PC-9 (cell line): ENCODE measurements around the gene UNC93A. TPM values are rescaled to one million over a fixed set of nuclear protein-coding genes. Genes with fewer than 3 reads are reported as not detected.
"Not testable (repeated sequence)": the region's sequence is repeated elsewhere in the genome, so short reads cannot be mapped to it uniquely, and the experiment has no call there.

Source experiments
- Bru-seq: library from RNA; stranded (reverse); fragments of 400-500 nt; gene quantifications from one replicate; lab custom pipeline; 2021; lab: Mats Ljungman, UMichigan
- BruChase-seq, 2 experiments: library from RNA; stranded (reverse); fragments of 400-500 nt; gene quantifications; one replicate each; lab custom pipeline; 2021; lab: Mats Ljungman, UMichigan
- BruUV-seq: library from RNA; stranded (reverse); fragments of 400-500 nt; replicated peaks from 2 replicates; lab custom pipeline; 2021; lab: Mats Ljungman, UMichigan
- CTCF ChIA-PET: fragments of 300-600 bp; sonication (Branson Sonifier 250); formaldehyde crosslinking; loops from one replicate; lab custom pipeline; 2022; ENCODE audit warnings: antibody characterized with exemption; lab: Charles Lee
- POLR2A ChIA-PET: fragments of 300-600 bp; sonication (Branson Sonifier 250); formaldehyde crosslinking; loops from one replicate; lab custom pipeline; 2022; ENCODE audit warnings: antibody characterized with exemption; ENCODE audit not compliant: unreplicated experiment; lab: Charles Lee
- DNase-seq, 2 experiments: peaks; one replicate each; pipeline versions ENCODE4 v3.0.0 to v3.0.0-alpha.2; 2015 to 2022; ENCODE audit warnings: mixed read lengths in 1 of 2
- H2AFZ ChIP-seq: fragments of 200-600 bp; sonication (generic); 2 replicates; pipeline ENCODE4 v1.8.1; 2017; ENCODE audit warnings: antibody characterized with exemption
- H3F3A ChIP-seq: fragments of 200-600 bp; sonication (generic); 2 replicates; pipeline ENCODE4 v1.8.1; 2017; ENCODE audit warnings: antibody characterized with exemption, mild to moderate bottlenecking, low read depth; ENCODE audit not compliant: insufficient read depth
- H3K27ac ChIP-seq: fragments of 200-600 bp; sonication (generic); 2 replicates; pipeline ENCODE4 v1.6.1; 2016; ENCODE audit warnings: mixed run types
- H3K27me3 ChIP-seq: fragments of 200-600 bp; sonication (generic); 2 replicates; pipeline ENCODE4 v1.6.1; 2016; ENCODE audit warnings: low read depth, mixed run types; ENCODE audit not compliant: insufficient read depth
- H3K36me3 ChIP-seq: fragments of 200-600 bp; sonication (generic); 2 replicates; pipeline ENCODE4 v1.6.1; 2016; ENCODE audit warnings: low read depth, mixed run types
- H3K4me1 ChIP-seq: fragments of 200-600 bp; sonication (generic); replicated peaks from 2 replicates; pipeline ENCODE4 v1.6.1; 2016; ENCODE audit warnings: mixed run types; ENCODE audit not compliant: insufficient read depth
- H3K4me2 ChIP-seq: fragments of 200-600 bp; sonication (generic); 2 replicates; pipeline ENCODE4 v1.6.1; 2017; ENCODE audit warnings: mixed run types
- H3K4me3 ChIP-seq: fragments of 200-600 bp; sonication (generic); 2 replicates; pipeline ENCODE4 v1.6.1; 2016; ENCODE audit warnings: mixed run types
- H3K79me2 ChIP-seq: fragments of 200-600 bp; sonication (generic); 2 replicates; pipeline ENCODE4 v1.6.1; 2017; ENCODE audit warnings: low read depth, mixed run types
- H3K9me2 ChIP-seq: fragments of 200-600 bp; sonication (generic); 2 replicates; pipeline ENCODE4 v1.8.1; 2017; ENCODE audit warnings: mild to moderate bottlenecking; ENCODE audit not compliant: insufficient read depth
- H3K9me3 ChIP-seq: fragments of 200-600 bp; sonication (generic); 2 replicates; pipeline ENCODE4 v1.8.1; 2016; ENCODE audit warnings: low read depth; ENCODE audit not compliant: insufficient read depth
- H4K20me1 ChIP-seq: fragments of 200-600 bp; sonication (generic); 2 replicates; pipeline ENCODE4 v1.8.1; 2017; ENCODE audit not compliant: insufficient read depth
- CTCF ChIP-seq: fragments of 200-600 bp; sonication (generic); conservative IDR thresholded peaks from 2 replicates; pipeline ENCODE4 v1.6.1; 2017; ENCODE audit warnings: mixed run types, antibody characterized with exemption, mild to moderate bottlenecking, moderate library complexity
- EZH2 ChIP-seq: fragments of 200-600 bp; sonication (generic); IDR thresholded peaks from 2 replicates; pipeline ENCODE4 v1.8.0; 2017; ENCODE audit warnings: antibody characterized with exemption, low read depth
- intact Hi-C: fragments of 100-400 bp; cut with micrococcal nuclease; formaldehyde crosslinking; loops from one replicate; pipeline ENCODE4 v1.10.0; 2022; ENCODE audit not compliant: unreplicated experiment
- long read RNA-seq: library from polyadenylated mRNA; stranded (forward); transcript quantifications from one replicate; pipeline ENCODE4 v2.0.0, GENCODE V29; 2022
- total RNA-seq: library from RNA; stranded (reverse); gene quantifications from 2 replicates; pipeline ENCODE4 v1.2.3, GENCODE V29; 2021

Gene UNC93A
- not detected in 2 replicates for total RNA-seq
- Bru-seq, nascent RNA: not detected
- not detected for BruChase-seq, experiment 1, labeled RNA remaining after a 2-hour chase
- not detected for BruChase-seq, experiment 2, labeled RNA remaining after a 6-hour chase
- long read RNA-seq: 0 reads

DNA sequence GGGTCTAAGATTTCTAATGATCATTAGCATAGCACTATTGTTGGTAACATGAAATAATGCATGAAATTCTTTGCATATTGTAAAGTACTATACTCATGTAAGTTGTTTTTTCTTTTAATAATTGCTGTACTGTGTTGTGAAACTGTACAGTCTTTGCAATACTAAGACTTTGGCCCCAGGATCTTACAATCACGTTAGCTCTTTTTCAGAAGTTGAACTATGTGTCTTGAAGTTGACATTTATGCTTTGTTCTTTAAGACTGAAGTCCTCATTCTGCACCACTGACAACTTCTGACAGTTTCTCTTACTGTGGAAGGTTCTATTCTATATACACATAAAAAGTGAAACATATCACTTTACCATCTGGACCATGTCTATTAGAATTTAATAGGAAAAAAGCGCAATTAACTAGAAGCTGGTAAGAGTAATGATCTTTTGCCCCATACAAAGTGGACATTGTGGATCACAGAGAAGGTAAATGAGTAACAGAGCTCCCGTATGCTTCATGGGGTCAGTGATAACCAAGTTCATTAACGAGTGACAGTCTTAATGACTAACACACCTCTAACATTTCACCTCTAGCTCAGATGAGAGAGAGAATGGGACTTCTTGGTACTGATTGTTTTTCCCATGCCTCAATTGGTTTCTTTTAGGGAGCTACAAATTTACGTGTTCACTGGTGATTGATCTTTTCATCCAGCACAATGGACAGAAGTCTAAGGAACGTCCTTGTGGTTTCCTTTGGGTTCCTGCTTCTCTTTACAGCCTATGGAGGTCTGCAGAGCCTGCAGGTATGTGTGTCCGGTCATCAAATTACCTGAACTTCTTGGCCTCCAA is at the start of gene UNC93A:
Gene UNC93A, plus strand, starts transcription at position 530 of the 837 bp plus-strand sequence. Its CDS starts 175 bp downstream, at position 705.
- Histone ChIP-seq H3K4me2 (no peak within 1 kb of the TSS), H3K27ac (no peak within 1 kb of the TSS), H3K27me3 (peaks cover 89% of the 10 kb centered on the region), H4K20me1 (no peaks in the 10 kb centered on the region), H3F3A (no peaks in the 10 kb centered on the region), H3K4me1 (no peaks in the 10 kb centered on the region), H3K79me2 (no peaks in the 10 kb centered on the region), H2AFZ (no peak within 1 kb of the TSS), H3K9me3 (no peaks in the 10 kb centered on the region), H3K4me3 (no peak within 1 kb of the TSS), H3K36me3 (no peaks in the 10 kb centered on the region), H3K9me2 (no peaks in the 10 kb centered on the region)
- CTCF ChIA-PET: no interaction called here
- no peak for DNase-seq
- TF ChIP-seq EZH2 (no peak), CTCF (no peak)
- no TSS peak for BruUV-seq
- intact Hi-C loops: no loop called here
- POLR2A ChIA-PET: no interaction called here

- DNase-seq, CTCF ChIA-PET, H3K9me2 ChIP-seq, H3K4me1 ChIP-seq, H3K79me2 ChIP-seq, H3K9me3 ChIP-seq, H3K36me3 ChIP-seq, H3K27ac ChIP-seq, intact Hi-C loops, H4K20me1 ChIP-seq, H3K4me3 ChIP-seq, POLR2A ChIA-PET, H3K4me2 ChIP-seq, H3F3A ChIP-seq, H2AFZ ChIP-seq, BruUV-seq: not testable (repeated sequence)
- peaks cover 79% of the 10 kb centered on the region for H3K27me3 ChIP-seq
Measured at GRCh38 chr6:167241321-167242134, 49.6 kb upstream of the UNC93A start.

DNA sequence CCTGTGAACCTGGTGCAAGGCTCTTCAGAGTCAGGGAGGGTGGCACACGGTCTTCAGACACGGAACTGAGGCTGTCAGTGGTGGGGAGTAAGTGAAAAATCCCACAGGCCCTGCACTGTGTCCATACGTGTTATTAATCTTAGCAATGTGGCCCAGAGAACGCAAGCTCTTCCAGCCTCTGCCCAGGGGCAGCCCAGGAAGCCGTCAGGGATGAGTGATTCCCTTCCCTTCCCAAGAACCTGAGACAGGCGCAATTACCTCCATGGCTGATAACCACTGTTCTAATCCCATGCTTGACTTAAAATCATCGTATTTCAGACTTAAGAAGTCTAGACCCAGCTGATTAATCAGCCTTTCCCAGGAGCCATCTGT is 49.0 kb upstream of the UNC93A start:
- H3F3A ChIP-seq, H3K4me3 ChIP-seq, DNase-seq, intact Hi-C loops, H4K20me1 ChIP-seq, H3K9me3 ChIP-seq, H3K27ac ChIP-seq, CTCF ChIA-PET, H3K4me2 ChIP-seq, H3K79me2 ChIP-seq, POLR2A ChIA-PET, H3K9me2 ChIP-seq, BruUV-seq, H3K4me1 ChIP-seq, H2AFZ ChIP-seq, H3K36me3 ChIP-seq: not testable (repeated sequence)
- peaks cover 79% of the 10 kb centered on the region for H3K27me3 ChIP-seq

GRCh38 chr6:167242511-167243051 is 48.5 kb upstream of the UNC93A start:
- H2AFZ ChIP-seq, H3K27ac ChIP-seq, DNase-seq, H3F3A ChIP-seq, intact Hi-C loops, H3K4me3 ChIP-seq, BruUV-seq, H3K4me1 ChIP-seq, H3K9me3 ChIP-seq, POLR2A ChIA-PET, H3K4me2 ChIP-seq, H4K20me1 ChIP-seq, H3K79me2 ChIP-seq, H3K9me2 ChIP-seq, H3K36me3 ChIP-seq, CTCF ChIA-PET: not testable (repeated sequence)
- H3K27me3 ChIP-seq: peaks cover 77% of the 10 kb centered on the region
